Body of pancreas (tissue), 4 donors: ENCODE measurements around the gene SMARCB1.

ENCODE experiments used
- POLR2A ChIP-seq, 3 donors: fragments of 450-650 bp; IDR thresholded peaks; one replicate each; pipeline ENCODE4 v1.6.1; 2016; ENCODE audit warnings: antibody characterized with exemption in 3 of 3, mild to moderate bottlenecking in 2 of 3
- TF ChIP-seq, protein P1 (sequence below), 7 experiments: fragments of 450-650 bp in 4 of 7; fragments of 200-600 bp in 3 of 7; sonication (generic) in 3 of 7; IDR thresholded peaks; one replicate each; pipeline ENCODE4 v1.5.1; 2016 to 2019; ENCODE audit warnings: antibody characterized with exemption in 7 of 7

DNA sequence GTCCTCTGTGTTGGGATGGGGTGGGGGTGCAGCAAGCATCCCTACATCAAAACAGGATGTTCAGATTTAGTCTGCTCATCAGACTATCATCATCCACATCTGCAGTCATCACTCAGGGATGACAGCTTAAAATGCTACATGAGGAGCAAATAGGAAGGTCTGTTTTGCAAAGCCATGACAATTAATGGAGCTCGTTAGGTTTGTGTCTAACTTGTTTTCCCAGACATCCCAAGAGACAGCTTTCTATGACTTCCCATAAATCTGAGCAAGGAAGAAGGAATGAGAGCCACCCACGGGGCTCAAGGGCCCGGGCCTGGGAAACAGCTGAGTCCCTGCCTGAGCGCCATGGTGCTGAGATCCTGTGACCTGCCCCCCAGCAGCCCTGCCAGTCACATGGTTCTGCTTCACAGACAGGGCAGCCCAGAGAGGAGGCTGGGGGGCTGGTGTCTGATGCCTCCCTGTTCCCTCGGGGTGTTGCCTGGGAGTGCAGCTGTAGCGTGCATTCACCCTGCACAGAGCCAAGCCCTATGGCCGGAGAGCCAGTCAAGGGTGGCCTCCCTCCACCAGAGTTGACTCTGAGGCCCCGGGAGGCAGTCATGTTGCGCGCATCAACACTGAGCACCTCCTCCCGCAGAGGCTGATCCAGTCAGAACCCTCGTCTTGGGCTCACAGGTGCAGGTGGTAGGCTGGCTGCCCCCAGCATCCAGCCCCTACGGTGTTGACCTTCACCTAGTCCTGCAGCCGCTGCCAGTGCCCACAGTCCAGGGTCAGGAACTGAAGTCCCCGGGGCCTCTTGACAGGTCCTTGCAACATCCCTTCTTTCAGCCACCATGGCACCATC, 40.0 kb downstream of the SMARCB1 start:
- TF ChIP-seq, protein P1, sequence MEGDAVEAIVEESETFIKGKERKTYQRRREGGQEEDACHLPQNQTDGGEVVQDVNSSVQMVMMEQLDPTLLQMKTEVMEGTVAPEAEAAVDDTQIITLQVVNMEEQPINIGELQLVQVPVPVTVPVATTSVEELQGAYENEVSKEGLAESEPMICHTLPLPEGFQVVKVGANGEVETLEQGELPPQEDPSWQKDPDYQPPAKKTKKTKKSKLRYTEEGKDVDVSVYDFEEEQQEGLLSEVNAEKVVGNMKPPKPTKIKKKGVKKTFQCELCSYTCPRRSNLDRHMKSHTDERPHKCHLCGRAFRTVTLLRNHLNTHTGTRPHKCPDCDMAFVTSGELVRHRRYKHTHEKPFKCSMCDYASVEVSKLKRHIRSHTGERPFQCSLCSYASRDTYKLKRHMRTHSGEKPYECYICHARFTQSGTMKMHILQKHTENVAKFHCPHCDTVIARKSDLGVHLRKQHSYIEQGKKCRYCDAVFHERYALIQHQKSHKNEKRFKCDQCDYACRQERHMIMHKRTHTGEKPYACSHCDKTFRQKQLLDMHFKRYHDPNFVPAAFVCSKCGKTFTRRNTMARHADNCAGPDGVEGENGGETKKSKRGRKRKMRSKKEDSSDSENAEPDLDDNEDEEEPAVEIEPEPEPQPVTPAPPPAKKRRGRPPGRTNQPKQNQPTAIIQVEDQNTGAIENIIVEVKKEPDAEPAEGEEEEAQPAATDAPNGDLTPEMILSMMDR (IDR thresholded peaks at IDR 0.05), result no peak
- TF ChIP-seq POLR2A (IDR thresholded peaks at IDR 0.05), result no peak
